MM.1S (cell line): Measurements from ENCODE around the gene LIN37.

Experiments used
- DNase-seq: peaks from one replicate; pipeline ENCODE4 v3.0.0-alpha.2; 2015
- H2AFZ ChIP-seq: fragments of 300-600 bp; sonication (generic); 2 replicates; pipeline ENCODE4 v1.6.0; 2016; ENCODE audit warnings: antibody characterized with exemption, low read length
- H3F3A ChIP-seq: fragments of 300-600 bp; sonication (generic); 2 replicates; pipeline ENCODE4 v1.6.1; 2016; ENCODE audit warnings: mild to moderate bottlenecking, antibody characterized with exemption, low read length, moderate library complexity, mixed read lengths; ENCODE audit not compliant: insufficient read depth
- H3K27ac ChIP-seq: fragments of 300-600 bp; sonication (generic); 2 replicates; pipeline ENCODE4 v1.5.1; 2016; ENCODE audit warnings: mild to moderate bottlenecking, low read length
- H3K27me3 ChIP-seq: fragments of 300-600 bp; sonication (generic); replicated peaks from 2 replicates; pipeline ENCODE4 v1.6.0; 2016; ENCODE audit warnings: low read length; ENCODE audit not compliant: insufficient read depth
- H3K36me3 ChIP-seq: fragments of 300-600 bp; sonication (generic); replicated peaks from 2 replicates; pipeline ENCODE4 v1.6.1; 2016; ENCODE audit warnings: mild to moderate bottlenecking, low read length, mixed read lengths; ENCODE audit not compliant: insufficient read depth
- H3K4me1 ChIP-seq: fragments of 300-600 bp; sonication (generic); 2 replicates; pipeline ENCODE4 v1.6.1; 2016; ENCODE audit warnings: low read length, mixed read lengths
- H3K4me2 ChIP-seq: fragments of 300-600 bp; sonication (generic); 2 replicates; pipeline ENCODE4 v1.6.0; 2016; ENCODE audit warnings: low read depth, low read length
- H3K4me3 ChIP-seq: fragments of 300-600 bp; sonication (generic); 2 replicates; pipeline ENCODE4 v1.5.1; 2016; ENCODE audit warnings: low read length, mixed read lengths
- H3K79me2 ChIP-seq: fragments of 300-600 bp; sonication (generic); 2 replicates; pipeline ENCODE4 v1.6.1; 2016; ENCODE audit warnings: mixed run types, low read length, mixed read lengths
- H3K9ac ChIP-seq: fragments of 300-600 bp; sonication (generic); 2 replicates; pipeline ENCODE4 v1.6.1; 2016; ENCODE audit warnings: low read length, mixed read lengths
- H3K9me2 ChIP-seq: fragments of 300-600 bp; sonication (generic); replicated peaks from 2 replicates; pipeline ENCODE4 v1.6.1; 2016; ENCODE audit warnings: mild to moderate bottlenecking, low read length, mixed read lengths; ENCODE audit not compliant: insufficient read depth
- H3K9me3 ChIP-seq: fragments of 300-600 bp; sonication (generic); replicated peaks from 2 replicates; pipeline ENCODE4 v1.6.1; 2016; ENCODE audit warnings: mild to moderate bottlenecking, low read length, mixed read lengths; ENCODE audit not compliant: insufficient read depth
- H4K20me1 ChIP-seq: fragments of 300-600 bp; sonication (generic); 2 replicates; pipeline ENCODE4 v1.6.1; 2016; ENCODE audit warnings: mild to moderate bottlenecking, low read length, moderate library complexity, mixed read lengths; ENCODE audit not compliant: insufficient read depth
- EZH2 ChIP-seq: fragments of 300-600 bp; sonication (generic); optimal IDR thresholded peaks from 2 replicates; pipeline ENCODE3; 2017; ENCODE audit warnings: low read depth, mild to moderate bottlenecking, antibody characterized with exemption, low read length, mixed read lengths
- EZH2phosphoT487 ChIP-seq: fragments of 300-600 bp; sonication (generic); IDR thresholded peaks from 2 replicates; pipeline ENCODE4 v1.6.1; 2018; ENCODE audit warnings: antibody characterized with exemption, low read length
- TF ChIP-seq, protein P1 (sequence below): fragments of 300-600 bp; sonication (generic); IDR thresholded peaks from 2 replicates; pipeline ENCODE4 v1.5.1; 2016; ENCODE audit warnings: antibody characterized with exemption, low read length, mixed read lengths

Gene LIN37

GRCh38 chr19:35754370-35755130, 6.2 kb downstream of the LIN37 start:
- no peak for DNase-seq
- H3K4me1 ChIP-seq = peaks cover 12% of the 10 kb centered on the region; the same call in 1 of the 2 replicates
- H3K4me3 ChIP-seq = no peak overlapping the region
- peaks cover 4% of the 10 kb centered on the region; the same call in 1 of the 2 replicates for H3F3A ChIP-seq
- H3K27ac ChIP-seq = no peak overlapping the region
- H3K9ac ChIP-seq = no peak overlapping the region
- H3K9me3 ChIP-seq = no peaks in the 10 kb centered on the region
- TF ChIP-seq EZH2phosphoT487 (no peak), EZH2 (no peak)
- TF ChIP-seq, protein P1, sequence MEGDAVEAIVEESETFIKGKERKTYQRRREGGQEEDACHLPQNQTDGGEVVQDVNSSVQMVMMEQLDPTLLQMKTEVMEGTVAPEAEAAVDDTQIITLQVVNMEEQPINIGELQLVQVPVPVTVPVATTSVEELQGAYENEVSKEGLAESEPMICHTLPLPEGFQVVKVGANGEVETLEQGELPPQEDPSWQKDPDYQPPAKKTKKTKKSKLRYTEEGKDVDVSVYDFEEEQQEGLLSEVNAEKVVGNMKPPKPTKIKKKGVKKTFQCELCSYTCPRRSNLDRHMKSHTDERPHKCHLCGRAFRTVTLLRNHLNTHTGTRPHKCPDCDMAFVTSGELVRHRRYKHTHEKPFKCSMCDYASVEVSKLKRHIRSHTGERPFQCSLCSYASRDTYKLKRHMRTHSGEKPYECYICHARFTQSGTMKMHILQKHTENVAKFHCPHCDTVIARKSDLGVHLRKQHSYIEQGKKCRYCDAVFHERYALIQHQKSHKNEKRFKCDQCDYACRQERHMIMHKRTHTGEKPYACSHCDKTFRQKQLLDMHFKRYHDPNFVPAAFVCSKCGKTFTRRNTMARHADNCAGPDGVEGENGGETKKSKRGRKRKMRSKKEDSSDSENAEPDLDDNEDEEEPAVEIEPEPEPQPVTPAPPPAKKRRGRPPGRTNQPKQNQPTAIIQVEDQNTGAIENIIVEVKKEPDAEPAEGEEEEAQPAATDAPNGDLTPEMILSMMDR = no peak
- H3K36me3 ChIP-seq = no peaks in the 10 kb centered on the region
- no peak overlapping the region for H2AFZ ChIP-seq
- no peak overlapping the region for H3K4me2 ChIP-seq
- H4K20me1 ChIP-seq = no peaks in the 10 kb centered on the region
- H3K9me2 ChIP-seq = no peaks in the 10 kb centered on the region
- H3K79me2 ChIP-seq = peaks cover 15% of the 10 kb centered on the region
- H3K27me3 ChIP-seq = no peaks in the 10 kb centered on the region

DNA sequence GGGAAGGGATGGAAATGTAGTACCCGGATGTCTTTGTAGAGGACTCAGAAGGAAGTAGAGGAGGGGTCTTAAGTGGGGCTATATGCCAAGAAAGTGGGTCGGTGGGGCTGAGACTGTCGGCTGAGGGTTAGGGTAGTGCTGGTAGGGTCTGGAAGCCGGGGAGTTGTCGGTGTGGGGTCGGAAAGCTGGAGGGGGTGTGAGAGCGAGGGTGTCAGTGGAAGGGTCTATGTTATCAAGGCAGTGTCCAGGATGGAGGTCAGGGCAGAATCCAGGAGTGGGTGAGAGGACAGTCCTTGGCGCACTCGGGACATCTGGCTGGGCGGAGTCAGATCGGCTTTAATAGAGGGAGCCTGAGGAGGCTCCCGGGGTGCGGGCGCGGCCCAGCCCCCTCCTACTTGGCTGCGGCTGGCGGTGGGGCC, 6.8 kb downstream of the LIN37 start:
- Histone ChIP-seq H4K20me1 (no peaks in the 10 kb centered on the region), H2AFZ (no peak overlapping the region), H3K4me1 (peaks cover 12% of the 10 kb centered on the region; the same call in 1 of the 2 replicates), H3K4me2 (no peak overlapping the region), H3K9ac (no peak overlapping the region), H3K9me3 (no peaks in the 10 kb centered on the region), H3K27ac (no peak overlapping the region), H3F3A (peaks cover 4% of the 10 kb centered on the region; the same call in 1 of the 2 replicates), H3K36me3 (no peaks in the 10 kb centered on the region), H3K79me2 (peaks cover 15% of the 10 kb centered on the region), H3K9me2 (no peaks in the 10 kb centered on the region), H3K4me3 (no peak overlapping the region), H3K27me3 (no peaks in the 10 kb centered on the region)
- no peak for TF ChIP-seq EZH2phosphoT487
- no peak for TF ChIP-seq EZH2
- TF ChIP-seq, protein P1 = no peak
- DNase-seq = no peak

DNA sequence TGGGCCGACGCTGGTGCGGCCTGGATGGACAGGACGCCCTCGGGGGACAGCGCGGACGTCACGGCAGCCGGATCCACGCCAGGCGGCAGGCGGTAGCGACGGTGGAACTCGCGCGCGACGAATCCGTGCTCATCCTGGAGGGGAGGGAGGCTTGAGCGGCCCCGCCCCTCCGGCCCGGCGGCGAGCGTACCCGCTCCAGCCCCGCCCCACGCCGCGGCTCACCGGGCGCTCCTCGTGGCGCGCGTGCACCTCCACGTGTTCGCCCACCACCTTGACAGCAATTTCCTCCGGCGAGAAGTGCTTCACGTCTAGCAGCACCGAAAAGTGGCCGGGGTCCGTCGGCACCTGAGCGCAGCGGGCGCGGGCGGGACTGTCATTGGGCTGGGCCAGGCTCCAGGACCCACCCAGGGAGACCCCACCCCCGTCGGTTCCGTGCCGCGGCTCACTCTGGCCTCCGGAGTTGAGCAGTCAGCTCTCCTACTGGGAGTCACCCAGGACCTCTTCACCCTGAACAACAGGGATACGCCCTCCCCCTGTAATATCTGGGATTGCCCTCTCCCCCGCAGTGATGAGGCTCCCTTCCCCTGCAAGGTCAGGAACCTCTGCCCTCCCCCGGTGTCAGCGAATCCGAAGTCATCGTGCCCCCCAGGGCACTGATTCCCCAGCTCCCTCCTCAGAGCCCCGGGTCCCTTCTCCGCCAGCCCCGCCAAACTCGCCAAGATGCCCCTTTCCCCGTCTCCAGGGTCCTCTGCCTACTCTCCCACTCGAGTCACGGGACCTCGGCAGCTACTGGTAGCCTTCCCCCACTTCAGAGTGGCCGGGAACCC, 7.4 kb downstream of the LIN37 start:
- H3K36me3 ChIP-seq = no peaks in the 10 kb centered on the region
- H3K79me2 ChIP-seq = peaks cover 15% of the 10 kb centered on the region
- no peak overlapping the region for H3K4me2 ChIP-seq
- peaks cover 4% of the 10 kb centered on the region; the same call in 1 of the 2 replicates for H3F3A ChIP-seq
- no peaks in the 10 kb centered on the region for H3K27me3 ChIP-seq
- no peaks in the 10 kb centered on the region for H3K9me3 ChIP-seq
- peaks cover 12% of the 10 kb centered on the region; the same call in 1 of the 2 replicates for H3K4me1 ChIP-seq
- H3K9ac ChIP-seq = no peak overlapping the region
- TF ChIP-seq EZH2phosphoT487 (no peak), EZH2 (no peak)
- TF ChIP-seq, protein P1 = no peak
- H3K4me3 ChIP-seq = no peak overlapping the region
- H3K9me2 ChIP-seq = no peaks in the 10 kb centered on the region
- H3K27ac ChIP-seq = no peak overlapping the region
- DNase-seq = no peak
- no peak overlapping the region for H2AFZ ChIP-seq
- H4K20me1 ChIP-seq = no peaks in the 10 kb centered on the region
